Activated CD8-positive, alpha-beta memory T cell treated with anti-CD3 and anti-CD28 coated beads, Interleukin-2, amount 50 U/mL, for 1 hour (primary cell): Measurements from ENCODE around the gene ZNHIT3.
"Not testable (repeated sequence)": the region's sequence is repeated elsewhere in the genome, so short reads cannot be mapped to it uniquely, and the experiment has no call there.

Experiments
- DNase-seq: peaks from one replicate; pipeline ENCODE4 v3.0.0-alpha.2; 2020; ENCODE audit errors: extremely low read depth

The ZNHIT3 gene

DNA sequence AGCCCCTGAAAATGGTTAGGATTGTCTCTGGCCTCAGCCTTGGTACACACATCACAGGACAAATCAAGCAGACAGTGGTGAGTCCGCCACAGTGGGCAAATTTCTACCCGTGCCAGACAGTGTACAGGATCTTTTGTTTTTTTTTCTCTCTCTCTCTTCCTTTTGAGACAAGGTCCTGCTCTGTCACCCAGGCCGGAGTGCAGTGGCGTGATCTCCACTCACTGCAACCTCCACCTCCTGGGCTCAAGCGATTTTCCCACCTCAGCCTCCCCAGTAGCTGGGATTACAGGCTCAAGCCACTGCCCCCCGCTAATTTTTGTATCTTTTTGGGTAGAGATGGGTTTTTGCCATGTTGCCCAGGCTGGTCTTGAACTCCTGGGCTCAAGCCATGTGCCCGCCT is 2.5 kb upstream of the ZNHIT3 start:
- DNase-seq = not testable (repeated sequence)

DNA sequence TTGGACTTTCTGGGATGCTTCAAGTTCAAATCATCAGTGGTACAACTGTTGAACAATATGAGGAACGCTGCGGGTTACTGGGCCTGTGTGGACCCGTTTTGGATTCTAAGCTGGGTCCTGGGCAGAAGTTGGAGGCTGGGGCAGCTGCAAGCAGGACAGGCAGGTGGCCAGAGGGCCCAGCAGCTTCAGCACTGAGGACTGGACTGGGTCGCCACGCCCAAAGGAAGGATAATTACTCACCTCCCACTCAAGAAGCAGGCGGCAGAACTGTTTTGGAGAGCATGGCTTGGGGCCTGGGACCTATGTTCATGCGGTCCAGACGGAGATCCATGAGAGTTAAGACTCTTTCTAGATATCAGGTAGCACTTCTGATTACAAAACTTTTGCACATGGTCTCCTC is 1.5 kb upstream of the ZNHIT3 start:
- DNase-seq = no peak

DNA sequence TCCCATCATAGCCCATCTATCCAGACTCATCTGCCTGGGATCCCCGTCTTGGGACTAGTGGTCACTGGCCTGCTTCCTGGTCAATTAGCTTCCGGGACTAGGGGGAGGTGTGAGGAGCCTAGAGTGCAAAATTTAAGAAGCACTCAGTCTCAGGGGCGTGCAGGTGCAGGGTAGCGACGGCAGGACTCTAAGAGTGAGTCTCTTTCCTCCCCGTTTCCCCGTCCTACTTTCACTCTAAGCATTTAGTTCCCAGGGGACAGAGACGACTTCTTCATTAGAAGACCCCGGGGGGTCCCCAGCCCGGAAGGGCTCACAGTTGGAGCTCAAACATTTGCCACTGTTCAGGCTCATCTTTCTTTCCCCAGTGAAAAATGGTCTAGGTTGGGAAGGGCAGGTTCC is 677 bp upstream of the ZNHIT3 start:
- no peak for DNase-seq

DNA sequence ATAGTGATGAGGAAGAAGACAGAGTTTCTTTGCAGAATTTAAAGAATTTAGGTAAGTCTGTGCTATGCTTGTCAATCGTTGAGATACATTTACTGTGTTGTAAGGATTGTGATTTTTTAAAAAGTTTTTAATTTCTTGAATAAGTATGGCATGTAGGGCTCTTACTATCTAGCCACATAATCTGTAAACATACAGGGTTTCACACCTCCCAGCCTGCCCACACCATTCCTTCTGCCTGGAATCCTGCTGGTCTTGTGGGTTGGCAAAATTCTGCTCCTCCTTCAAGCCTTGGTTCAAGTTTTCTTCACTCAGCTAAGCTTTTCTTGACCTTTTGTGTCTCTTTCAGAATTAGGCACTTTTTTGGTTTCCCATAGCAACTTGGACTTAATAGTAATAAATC is 7.5 kb downstream of the ZNHIT3 start:
- DNase-seq = no peak

DNA sequence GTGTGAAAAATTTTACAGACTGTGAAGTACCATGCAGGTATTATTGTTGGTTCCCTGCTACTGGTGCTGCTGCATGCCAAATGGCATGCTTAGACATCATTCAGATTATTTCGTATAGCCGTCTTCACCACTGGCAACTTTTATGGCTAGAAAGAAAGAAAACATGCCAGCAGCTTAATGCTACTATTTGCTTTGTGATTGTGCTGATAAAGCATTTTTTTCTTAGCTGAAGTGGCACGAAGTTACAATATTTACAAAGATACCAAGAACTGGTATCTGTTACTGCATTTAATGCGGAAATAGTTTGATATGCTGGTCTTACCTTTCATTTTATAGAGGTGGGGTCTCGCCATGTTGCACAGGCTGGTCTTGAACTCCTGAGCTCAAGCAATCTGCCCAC is 8.2 kb downstream of the ZNHIT3 start:
- no peak for DNase-seq

DNA sequence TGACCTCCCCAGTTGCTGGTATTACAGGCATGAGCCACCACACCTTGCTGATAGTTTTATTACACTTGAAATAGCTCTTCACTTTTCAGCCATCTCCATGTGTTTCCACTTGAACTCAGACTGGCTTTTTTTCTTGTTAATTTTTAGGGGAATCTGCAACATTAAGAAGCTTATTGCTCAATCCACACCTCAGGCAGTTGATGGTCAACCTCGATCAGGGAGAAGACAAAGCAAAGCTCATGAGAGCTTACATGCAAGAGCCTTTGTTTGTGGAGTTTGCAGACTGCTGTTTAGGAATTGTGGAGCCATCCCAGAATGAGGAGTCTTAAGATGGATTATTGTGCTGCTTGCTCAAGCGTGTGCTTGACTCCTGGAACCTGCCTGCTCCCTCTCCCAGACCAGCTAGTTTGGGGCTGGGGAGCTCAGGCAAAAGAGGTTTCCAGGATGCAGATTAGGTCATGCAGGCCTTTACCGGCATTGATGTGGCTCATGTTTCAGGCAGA is 8.6 kb downstream of the ZNHIT3 start:
- no peak for DNase-seq

DNA sequence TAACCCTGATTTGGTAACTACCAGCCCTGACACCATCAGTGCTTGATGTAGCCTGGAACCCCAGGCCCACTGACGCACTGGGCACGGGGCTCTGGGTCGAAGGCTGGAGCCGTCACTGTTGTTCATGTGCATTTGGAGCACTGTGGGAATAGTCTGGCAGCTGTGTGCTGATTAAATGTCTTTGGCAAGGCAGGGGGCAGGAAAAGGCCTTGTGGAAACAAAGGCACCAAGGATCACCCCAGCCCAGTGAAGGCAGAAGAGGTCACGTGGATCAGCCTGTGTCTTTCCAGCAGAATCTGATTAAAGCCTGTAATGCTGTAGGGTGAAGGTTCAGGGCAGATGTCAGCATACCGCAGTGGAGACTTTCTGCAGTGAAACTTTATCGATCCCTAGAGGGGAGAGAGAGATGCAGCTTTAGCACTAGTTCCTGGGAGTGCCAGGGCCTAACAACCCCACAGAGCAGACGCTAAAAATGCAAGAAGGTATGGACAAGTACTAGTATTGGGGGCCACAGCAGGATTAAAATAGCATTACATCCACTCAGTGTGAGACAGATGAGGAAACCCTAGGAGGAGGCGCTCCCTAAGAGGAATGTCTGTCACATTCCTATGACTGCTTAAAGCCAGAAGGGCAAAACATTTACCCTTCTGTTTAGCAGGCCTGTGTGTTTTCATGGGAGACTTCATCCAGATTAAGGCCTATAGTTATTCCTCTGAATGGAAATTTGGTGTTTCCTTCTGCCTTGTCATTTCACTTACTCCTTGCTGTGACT is 9.7 kb downstream of the ZNHIT3 start:
- no peak for DNase-seq

DNA sequence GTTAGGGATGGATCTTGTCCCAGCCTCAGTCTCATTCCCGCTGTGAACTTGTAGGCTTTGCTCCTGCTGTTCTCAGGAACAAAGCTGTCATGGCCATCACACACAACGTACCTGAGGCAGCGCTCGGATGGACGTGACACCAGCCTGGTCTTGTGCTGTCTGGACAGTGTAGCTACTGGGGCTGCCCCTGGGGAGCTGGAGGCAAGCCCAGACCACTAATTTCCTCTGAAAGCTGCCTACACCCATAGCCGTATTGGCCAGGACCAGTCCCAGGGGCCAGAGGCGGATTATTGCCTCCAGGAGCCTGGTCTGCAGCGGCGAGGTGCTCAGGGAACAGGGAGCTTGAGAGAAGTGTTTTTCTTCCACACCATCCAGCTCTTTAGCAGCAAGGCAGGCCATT is 11.7 kb downstream of the ZNHIT3 start:
- no peak for DNase-seq

DNA sequence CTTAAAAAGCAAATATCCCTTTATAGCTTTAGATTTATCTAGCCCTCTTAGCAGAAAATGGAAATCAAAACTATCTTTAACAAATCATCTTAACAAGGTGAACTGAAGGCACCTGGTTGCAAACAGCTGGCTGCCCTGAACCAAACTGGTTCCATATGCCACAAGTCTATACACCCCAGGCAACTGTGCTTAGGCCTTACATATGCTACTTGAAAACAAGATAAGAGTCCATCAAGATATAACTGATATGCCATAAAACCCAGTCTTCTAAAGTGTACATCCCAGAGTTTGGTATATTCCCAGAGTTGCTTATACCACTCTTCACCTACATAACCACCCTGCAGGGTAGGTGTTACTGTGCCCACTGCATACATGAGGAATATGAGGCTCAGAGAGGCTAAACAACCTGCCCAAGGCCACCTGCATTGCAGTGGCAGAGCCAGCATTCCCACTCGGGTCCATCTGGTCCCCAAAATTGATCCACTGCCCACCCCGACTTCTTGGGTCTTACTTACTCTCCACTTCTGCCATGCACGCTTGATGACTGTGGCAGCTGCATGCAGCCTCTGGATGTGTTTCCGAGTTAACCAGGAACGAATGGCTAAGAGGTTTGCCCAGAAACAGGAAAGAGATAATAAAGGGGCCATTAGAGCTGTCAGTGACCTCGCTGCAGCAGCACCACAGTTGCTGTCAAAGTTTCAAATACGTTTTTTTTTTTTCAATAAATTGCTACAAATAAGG is 12.2 kb downstream of the ZNHIT3 start:
- DNase-seq = no peak

DNA sequence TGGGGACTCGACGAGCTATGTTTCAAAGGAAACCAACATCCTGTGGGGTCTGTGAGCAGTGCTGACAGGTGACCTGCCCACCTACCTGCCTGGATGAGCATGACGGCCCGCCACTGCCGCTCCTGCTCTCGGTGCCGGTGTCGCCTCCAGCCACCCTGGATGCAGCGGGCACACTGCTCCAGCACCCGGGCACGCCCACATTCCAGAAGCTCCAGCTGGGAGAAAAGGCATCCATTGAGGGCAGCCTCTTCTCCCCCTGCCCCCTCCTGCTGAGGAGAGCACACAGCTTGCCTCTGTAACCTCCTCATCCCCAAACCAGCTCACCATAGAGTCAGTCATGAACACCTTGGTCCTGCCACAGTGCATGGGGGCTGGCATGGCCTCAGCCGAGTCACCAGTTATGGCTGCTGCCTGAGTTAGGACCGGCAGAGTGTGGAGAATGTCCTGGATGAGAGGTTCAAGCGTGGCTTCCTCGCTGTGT is 14.3 kb downstream of the ZNHIT3 start:
- DNase-seq = no peak

DNA sequence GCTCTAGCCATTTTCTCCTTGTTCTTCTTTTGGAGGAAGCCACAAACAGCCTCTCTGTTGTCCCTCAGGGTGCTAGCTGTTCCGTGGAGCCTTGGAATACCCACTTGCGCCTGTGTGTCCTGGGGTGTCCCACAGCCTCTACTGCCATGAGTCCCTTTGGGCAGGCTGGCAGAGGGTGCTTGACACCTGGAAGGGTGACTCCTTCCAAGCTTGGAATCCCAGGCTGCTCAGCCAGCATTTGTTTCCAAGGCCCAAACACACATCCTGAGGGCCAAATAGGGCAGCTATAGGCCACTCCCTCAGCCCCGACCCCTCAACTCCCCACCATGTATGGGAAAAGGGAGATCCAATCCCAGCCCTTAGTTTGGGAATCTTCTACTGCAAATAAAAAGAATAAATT is 14.9 kb downstream of the ZNHIT3 start:
- DNase-seq = no peak

DNA sequence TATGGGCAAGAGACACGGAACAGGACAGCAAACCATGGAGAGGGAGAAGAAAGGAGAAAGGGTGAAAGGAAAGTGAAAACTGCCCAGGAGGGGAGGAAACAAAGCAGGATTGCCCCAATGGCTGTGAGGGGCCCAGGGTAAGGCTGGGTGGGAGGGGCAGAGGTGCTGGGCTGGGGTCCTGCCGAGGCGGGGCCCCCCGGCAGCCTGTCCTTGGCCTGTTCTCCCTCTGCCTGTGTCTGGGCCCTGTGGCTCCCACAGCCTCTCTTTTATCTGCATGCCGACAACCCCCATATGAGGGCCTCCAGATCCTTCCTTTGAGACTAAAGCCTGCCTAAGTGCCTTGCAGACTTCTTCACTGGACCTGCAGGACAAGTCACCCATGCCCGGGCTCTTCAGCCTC is 15.5 kb downstream of the ZNHIT3 start:
- DNase-seq = no peak

DNA sequence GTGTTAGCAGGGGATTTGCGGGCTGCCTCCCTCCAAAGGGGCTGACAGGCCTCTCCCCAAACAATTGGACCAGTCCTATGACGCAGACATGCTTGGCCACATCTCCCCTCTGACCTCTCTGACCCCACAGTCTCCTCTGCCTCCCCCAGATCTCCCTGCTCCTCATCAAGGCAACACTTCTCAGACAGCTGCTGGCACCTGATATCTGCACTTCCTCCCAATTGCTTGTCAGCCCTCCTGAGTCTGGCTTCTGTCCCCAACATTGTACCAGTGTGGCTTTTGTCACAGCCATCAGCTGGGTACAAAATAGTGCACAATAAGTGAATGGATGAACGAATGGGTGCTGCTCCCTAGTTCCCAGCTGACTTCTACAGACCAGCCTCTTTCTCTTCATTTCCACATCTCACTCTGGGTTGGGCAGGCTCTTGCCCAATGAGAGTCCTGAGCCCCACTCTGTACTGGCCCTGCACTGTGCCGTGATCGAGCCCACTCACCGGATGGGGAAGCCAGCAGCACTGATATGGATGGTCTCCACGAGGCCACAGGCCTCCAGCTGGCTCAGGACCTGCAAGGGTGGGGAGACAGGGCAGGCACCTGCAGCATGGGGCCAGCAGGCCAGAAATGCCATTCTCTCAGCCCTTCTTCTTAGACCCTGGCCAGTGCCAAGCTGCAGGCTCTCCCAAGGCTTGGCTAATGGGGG is 17.1 kb downstream of the ZNHIT3 start:
- DNase-seq = no peak

DNA sequence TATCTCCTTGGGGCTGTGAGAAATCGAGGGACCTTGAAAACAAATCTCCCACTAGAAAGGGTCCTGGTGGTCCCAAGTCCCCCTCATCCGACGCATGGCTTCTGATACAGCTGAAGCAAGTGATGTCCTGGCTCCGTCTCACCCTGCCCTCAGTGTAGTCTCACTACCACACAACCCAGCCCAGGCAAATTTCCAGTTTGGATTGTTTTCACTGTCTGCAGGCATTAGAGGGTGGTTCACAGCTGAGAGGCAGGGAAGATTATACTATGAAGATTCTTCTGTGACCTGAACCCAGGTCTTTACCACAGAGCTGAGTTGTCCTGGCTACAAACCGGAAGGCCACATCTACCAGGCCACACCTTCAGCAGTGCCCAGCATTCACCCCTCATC is 17.7 kb downstream of the ZNHIT3 start:
- no peak for DNase-seq

DNA sequence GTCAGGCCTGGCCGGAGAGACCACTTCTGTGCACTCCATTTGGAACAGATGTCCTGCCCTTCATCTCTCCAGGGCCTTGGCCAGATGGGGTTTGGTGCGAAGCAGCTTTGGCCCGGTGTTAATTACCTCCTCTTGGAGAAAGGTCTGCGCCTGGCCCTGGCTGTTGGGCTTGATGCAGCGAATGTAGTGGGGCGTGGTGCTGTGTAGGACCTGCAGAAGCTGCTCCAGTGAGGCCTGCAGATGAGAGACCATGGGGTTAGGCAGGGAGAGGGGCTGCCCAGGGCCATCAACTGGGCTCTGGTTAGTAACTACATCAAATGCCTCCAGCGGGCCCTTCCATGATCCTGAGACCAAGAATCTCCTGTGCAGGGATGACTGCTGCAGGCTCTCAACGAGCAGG is 18.7 kb downstream of the ZNHIT3 start:
- no peak for DNase-seq

DNA sequence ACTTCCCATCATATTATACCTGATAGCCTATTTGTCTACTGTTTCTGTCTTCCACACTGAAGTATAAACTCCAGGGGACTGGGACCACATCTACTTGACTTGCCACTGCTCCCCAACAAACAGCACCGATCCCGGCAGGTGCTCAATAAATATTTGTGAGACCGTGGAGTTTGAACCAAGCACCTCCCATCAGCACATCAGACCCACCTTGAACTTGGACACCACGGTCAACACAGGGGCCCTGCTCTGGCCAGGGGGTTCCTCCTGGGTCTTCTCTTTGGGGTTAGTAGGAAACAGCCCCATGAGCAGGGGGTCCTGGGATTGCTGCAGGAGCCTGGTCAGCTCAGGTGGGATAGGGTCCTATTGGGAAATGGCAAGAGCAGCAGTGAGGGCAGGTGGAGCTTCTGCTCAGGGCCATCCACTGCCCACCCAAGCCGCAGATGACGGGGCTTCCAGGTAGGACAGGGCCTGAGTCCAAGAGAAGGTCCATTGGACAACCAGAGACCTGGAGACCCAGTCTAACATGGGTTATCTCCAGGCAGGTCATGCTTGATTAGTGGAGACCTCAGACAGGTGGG is 19.9 kb downstream of the ZNHIT3 start:
- no peak for DNase-seq

DNA sequence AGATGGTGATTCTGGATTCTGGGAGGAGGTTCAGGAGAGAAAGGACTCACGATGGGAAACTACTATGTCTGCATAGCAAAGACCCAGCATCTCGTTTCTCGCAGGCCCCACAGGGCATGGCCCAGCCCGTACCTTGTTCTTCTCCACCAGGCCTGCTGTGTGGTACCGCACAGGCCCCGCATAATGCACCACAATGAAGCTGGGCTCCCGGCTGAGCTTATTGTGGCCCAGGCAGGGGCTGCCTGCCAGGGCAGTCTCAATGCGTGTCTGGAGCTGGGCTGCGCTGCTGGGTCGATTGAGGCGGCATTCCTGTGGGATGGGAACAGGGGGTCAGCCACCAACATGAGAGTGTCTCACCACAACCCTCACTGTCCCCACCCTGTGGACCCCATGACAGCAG is 20.4 kb downstream of the ZNHIT3 start:
- DNase-seq = no peak

DNA sequence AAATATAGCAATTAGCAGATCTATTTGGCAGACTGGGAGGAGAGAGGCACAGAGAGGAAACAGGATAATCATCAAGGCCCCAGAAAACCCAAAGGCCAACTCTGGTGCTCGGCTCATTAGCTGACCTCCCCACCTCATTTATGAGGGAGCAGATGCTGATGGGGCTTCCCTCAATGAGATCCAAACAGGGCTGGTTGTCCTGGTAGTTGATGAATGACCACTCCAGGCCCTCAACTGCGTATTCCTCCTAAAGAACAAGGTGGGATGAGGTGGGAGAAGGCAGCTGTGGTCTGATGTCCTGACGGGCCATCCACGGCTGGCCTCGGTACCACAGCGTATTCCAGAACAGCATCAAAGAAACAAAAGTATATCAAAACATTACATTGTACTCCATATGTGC is 20.8 kb downstream of the ZNHIT3 start:
- no peak for DNase-seq

DNA sequence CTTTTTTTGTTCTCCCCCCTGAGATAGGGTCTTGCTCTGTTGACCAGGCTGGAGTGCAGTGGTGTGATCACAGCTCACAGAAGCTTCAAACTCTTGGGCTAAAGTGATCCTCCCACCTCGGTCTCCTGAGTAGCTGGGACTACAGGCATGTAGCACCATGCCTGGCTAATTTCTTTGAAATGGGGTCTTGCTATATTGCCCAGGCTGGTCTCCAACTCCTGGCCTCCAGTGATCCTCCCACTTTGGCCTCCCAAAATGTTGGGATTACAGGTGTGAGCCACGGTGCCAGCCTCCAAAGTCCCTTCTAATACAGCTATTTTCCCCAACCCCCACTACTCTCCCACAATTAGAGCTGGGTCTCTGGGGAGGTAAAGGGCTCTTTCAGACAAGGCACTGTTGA is 22.0 kb downstream of the ZNHIT3 start:
- DNase-seq = not testable (repeated sequence)

DNA sequence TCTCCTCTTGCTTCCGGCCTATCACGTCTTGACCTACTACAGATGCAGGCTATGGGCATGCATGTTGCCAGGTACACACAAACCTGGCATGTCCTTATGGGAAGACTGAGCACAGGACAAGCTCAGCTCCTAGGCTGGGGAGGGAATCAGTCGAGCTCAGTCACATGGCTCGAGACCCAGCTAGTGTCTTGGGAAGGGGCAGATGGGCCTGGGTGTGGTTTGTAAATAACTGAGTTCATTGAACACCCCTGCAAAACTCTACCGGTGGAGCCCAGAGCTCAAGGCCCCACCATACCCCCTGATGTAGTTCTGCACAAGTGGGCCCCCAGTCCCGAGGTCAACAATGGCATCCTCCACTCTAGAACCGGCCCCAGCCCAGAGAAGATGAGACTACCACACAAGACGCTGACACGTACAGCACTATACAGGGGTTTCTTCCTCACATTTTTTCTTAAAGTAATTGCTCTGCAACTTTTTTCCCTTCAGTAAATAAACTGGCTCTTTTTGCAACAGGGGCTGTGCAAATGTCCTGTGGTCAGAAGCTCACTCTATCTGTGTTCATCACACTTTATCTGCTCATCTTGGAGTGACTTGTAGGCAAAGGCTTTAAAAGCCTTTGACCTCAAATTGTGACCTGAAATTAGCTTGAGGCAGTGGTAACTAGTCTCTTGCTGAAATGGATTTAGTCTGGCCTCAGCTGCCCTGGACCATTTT is 22.9 kb downstream of the ZNHIT3 start:
- DNase-seq = no peak

DNA sequence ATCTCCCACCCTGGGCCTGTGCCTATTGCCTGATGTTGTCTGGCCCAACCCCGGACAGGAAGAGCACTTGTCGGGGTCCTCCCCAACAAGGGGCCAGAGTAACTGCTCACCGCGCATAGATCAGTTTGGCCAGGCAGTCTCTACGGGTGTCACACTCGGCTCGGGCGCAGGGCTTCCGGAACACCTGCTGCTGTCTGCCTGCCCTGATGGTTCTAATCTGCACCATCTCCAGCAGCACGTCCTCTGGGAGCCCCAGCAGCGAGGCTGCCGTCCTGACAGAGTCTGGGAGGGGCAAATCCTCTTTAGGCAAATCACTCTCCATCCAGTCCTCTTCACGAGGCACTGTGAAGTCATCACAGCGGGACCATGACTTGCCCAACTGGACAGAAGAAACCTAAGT is 24.2 kb downstream of the ZNHIT3 start:
- DNase-seq = no peak

DNA sequence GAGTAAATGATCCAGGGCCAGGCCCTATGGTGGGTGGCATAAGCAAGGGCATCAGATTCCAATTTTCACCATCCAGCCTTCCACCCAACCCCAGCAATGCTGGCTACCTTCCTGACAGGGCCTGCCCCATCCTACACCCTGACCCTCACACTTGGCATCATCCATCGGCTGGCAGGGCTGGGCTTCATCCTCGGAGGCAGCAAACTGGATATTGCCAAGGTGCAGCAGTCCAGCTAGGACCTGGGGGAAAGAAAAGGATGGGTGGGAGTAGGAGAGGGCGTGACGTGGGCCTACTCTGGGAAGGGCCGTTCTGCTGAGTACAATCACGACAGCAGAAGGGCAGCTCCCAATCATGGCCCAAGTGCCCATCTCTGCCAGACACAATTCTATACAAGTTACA is 24.7 kb downstream of the ZNHIT3 start:
- DNase-seq = no peak
